GM21381 (cell line): ENCODE results near the gene UGT1A1.

Experiments used
- ATAC-seq: cut with Tn5 transposase; IDR thresholded peaks from one replicate; pipeline ENCODE4 v1.9.1; 2021; ENCODE audit warnings: mild to moderate bottlenecking, moderate library complexity; ENCODE audit not compliant: unreplicated experiment

The UGT1A1 gene

GRCh38 chr2:233756429-233757081, 3.5 kb upstream of the UGT1A1 start:
- no peak for ATAC-seq

GRCh38 chr2:233758141-233758540, 1.9 kb upstream of the UGT1A1 start:
- ATAC-seq, result no peak

GRCh38 chr2:233758849-233759248, 1.2 kb upstream of the UGT1A1 start:
- no peak for ATAC-seq

- ATAC-seq, result no peak
Observed at GRCh38 chr2:233761040-233761769, 1.1 kb downstream of the UGT1A1 start.

- ATAC-seq, result no peak
Observed at GRCh38 chr2:233764264-233764663, 4.2 kb downstream of the UGT1A1 start.

GRCh38 chr2:233764761-233765160, 4.7 kb downstream of the UGT1A1 start:
- no peak for ATAC-seq

- ATAC-seq, result no peak
Observed at GRCh38 chr2:233766416-233766815, 6.3 kb downstream of the UGT1A1 start.

- no peak for ATAC-seq
Observed at GRCh38 chr2:233768076-233768475, 8.0 kb downstream of the UGT1A1 start.

GRCh38 chr2:233769260-233769659, 9.2 kb downstream of the UGT1A1 start:
- ATAC-seq, result no peak

GRCh38 chr2:233772153-233772552, 12.1 kb downstream of the UGT1A1 start:
- no peak for ATAC-seq

- ATAC-seq, result no peak
Observed at GRCh38 chr2:233772583-233772982, 12.5 kb downstream of the UGT1A1 start.

- no peak for ATAC-seq
Observed at GRCh38 chr2:233773854-233774253, 13.8 kb downstream of the UGT1A1 start.

GRCh38 chr2:233775414-233775813, 15.3 kb downstream of the UGT1A1 start:
- ATAC-seq, result no peak

GRCh38 chr2:233778030-233778429, 18.0 kb downstream of the UGT1A1 start, which contains the start of gene MROH2A:
Gene MROH2A, plus strand, starts transcription at chr2:233778330. Its CDS starts 1,029 bp downstream, at chr2:233779359.
- no peak for ATAC-seq

- ATAC-seq, result no peak
Observed at GRCh38 chr2:233779722-233780121, 19.7 kb downstream of the UGT1A1 start.

GRCh38 chr2:233780771-233781170, 20.7 kb downstream of the UGT1A1 start:
- no peak for ATAC-seq

GRCh38 chr2:233789554-233789953, 29.5 kb downstream of the UGT1A1 start:
- no peak for ATAC-seq

GRCh38 chr2:233791151-233791882, 31.2 kb downstream of the UGT1A1 start:
- ATAC-seq, result no peak

GRCh38 chr2:233791883-233792329, 31.8 kb downstream of the UGT1A1 start:
- ATAC-seq, result no peak

- ATAC-seq, result no peak
Observed at GRCh38 chr2:233792720-233793119, 32.6 kb downstream of the UGT1A1 start.

GRCh38 chr2:233793465-233794127, 33.5 kb downstream of the UGT1A1 start:
- ATAC-seq, result no peak
